Endodermal cell (in vitro differentiated cells): ENCODE measurements around the gene DNAH9. TPM values are rescaled to one million over a fixed set of nuclear protein-coding genes. Genes with fewer than 3 reads are reported as not detected.

Experiments used
- DNase-seq: peaks from one replicate; pipeline ENCODE4 v3.0.0-alpha.2; 2017
- H3K27ac ChIP-seq: 2 replicates; pipeline ENCODE4 v1.5.1; 2013; ENCODE audit warnings: mild to moderate bottlenecking, low read depth, low read length, moderate library complexity
- H3K27me3 ChIP-seq: 2 replicates; pipeline ENCODE4 v1.6.1; 2013; ENCODE audit warnings: mild to moderate bottlenecking, low read length, moderate library complexity; ENCODE audit not compliant: insufficient read depth, control insufficient read depth, poor library complexity, severe bottlenecking
- H3K36me3 ChIP-seq: 2 replicates; pipeline ENCODE4 v1.7.0; 2013; ENCODE audit warnings: mild to moderate bottlenecking, low read length, moderate library complexity; ENCODE audit not compliant: control insufficient read depth, insufficient read depth
- H3K4me1 ChIP-seq: one replicate; pipeline ENCODE4 v1.7.0; 2013; ENCODE audit warnings: low read length; ENCODE audit not compliant: control insufficient read depth, insufficient read depth
- H3K4me3 ChIP-seq: 2 replicates; pipeline ENCODE4 v1.5.1; 2013; ENCODE audit warnings: mild to moderate bottlenecking, low read length, moderate library complexity
- H3K9ac ChIP-seq: 2 replicates; pipeline ENCODE4 v1.6.1; 2013; ENCODE audit warnings: mild to moderate bottlenecking, low read length, moderate library complexity; ENCODE audit not compliant: poor library complexity, severe bottlenecking; ENCODE audit errors: extremely low read depth
- H3K9me3 ChIP-seq: 2 replicates; pipeline ENCODE4 v1.6.1; 2013; ENCODE audit warnings: mild to moderate bottlenecking, low read length, moderate library complexity; ENCODE audit not compliant: control insufficient read depth
- H3K27ac Mint-ChIP-seq: 2 replicates; pipeline ENCODE4 v1.8.0; 2020; ENCODE audit warnings: mixed read lengths
- H3K27me3 Mint-ChIP-seq: 2 replicates; pipeline ENCODE4 v1.8.0; 2021; ENCODE audit warnings: mild to moderate bottlenecking, mixed read lengths; ENCODE audit not compliant: insufficient read depth
- H3K36me3 Mint-ChIP-seq: 2 replicates; pipeline ENCODE4 v1.8.0; 2020; ENCODE audit warnings: low read depth, mixed read lengths
- H3K4me1 Mint-ChIP-seq: 2 replicates; pipeline ENCODE4 v1.8.0; 2020; ENCODE audit warnings: mixed read lengths
- H3K4me3 Mint-ChIP-seq: 2 replicates; pipeline ENCODE4 v1.8.0; 2020; ENCODE audit warnings: mild to moderate bottlenecking, moderate library complexity, mixed read lengths
- H3K9me3 Mint-ChIP-seq: 2 replicates; pipeline ENCODE4 v1.8.0; 2020; ENCODE audit warnings: mild to moderate bottlenecking, mixed read lengths
- CTCF ChIP-seq: fragments of 200-600 bp; sonication (generic); conservative IDR thresholded peaks from 2 replicates; pipeline ENCODE4 v1.5.0; 2021; ENCODE audit warnings: antibody characterized with exemption, mild to moderate bottlenecking
- WGBS, 2 experiments: methylation state at CpG; one replicate each; pipeline versions ENCODE4 v1.1.5 to v1.1.7; 2013; ENCODE audit warnings: missing lambda C conversion rate in 2 of 2, mixed read lengths in 1 of 2; ENCODE audit not compliant: insufficient coverage in 1 of 2, insufficient read length in 1 of 2; 5-methylcytosine and 5-hydroxymethylcytosine counted together
- total RNA-seq, 2 donors: library from RNA; stranded (reverse); fragmentation: NEBNext Ultra II Directional in 1 of 2; extraction: Animal tissue kit (Norgen Biotek cat#: 25700) in 1 of 2; gene quantifications; 2 replicates in 1 of 2; 3 replicates in 1 of 2; pipeline ENCODE4 v1.2.1, GENCODE V29; 2021

DNAH9 gene
- total RNA-seq, 2 donors from 2014 or later, result 0.64 to 1.2 TPM

DNA sequence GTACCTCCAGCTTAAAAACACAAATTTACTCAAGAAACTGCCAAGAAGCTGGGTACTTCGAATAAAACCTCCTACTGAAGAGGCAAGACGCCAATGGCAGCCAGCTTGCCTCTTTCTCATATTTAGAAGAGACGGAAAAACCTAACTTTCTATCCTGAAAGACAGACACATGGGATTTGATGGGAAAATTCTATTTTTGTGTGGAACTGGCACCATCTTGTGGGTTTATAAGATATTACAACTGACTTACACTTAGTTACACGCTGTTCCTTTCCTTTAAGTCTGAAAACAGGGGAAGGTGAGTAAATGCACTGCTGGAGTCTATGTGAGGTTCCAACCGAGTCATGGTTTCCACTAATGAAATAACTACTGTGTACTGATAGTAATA is 388.7 kb downstream of the DNAH9 start:
- peak; percentile 82 for TF ChIP-seq CTCF
- no peaks in the 10 kb centered on the region for H3K27me3 ChIP-seq
- Mint-ChIP-seq H3K36me3 (peaks cover 64% of the 10 kb centered on the region), H3K9me3 (peaks cover 41% of the 10 kb centered on the region), H3K4me1 (peaks cover 52% of the 10 kb centered on the region), H3K27ac (peak overlapping the region; percentile 78), H3K4me3 (no peak overlapping the region), H3K27me3 (no peaks in the 10 kb centered on the region)
- H3K4me1 ChIP-seq, result peaks cover 8% of the 10 kb centered on the region
- H3K27ac ChIP-seq, result no peak overlapping the region
- peak overlapping the region; percentile 44 for H3K9ac ChIP-seq
- WGBS, 2 experiments, result 27 to 54% methylated on average over 4 to 5 of the region's 5 CpGs
- H3K4me3 ChIP-seq, result peak overlapping the region; percentile 74
- no peak for DNase-seq
- H3K9me3 ChIP-seq, result peaks cover 45% of the 10 kb centered on the region
- peaks cover 60% of the 10 kb centered on the region for H3K36me3 ChIP-seq

DNA sequence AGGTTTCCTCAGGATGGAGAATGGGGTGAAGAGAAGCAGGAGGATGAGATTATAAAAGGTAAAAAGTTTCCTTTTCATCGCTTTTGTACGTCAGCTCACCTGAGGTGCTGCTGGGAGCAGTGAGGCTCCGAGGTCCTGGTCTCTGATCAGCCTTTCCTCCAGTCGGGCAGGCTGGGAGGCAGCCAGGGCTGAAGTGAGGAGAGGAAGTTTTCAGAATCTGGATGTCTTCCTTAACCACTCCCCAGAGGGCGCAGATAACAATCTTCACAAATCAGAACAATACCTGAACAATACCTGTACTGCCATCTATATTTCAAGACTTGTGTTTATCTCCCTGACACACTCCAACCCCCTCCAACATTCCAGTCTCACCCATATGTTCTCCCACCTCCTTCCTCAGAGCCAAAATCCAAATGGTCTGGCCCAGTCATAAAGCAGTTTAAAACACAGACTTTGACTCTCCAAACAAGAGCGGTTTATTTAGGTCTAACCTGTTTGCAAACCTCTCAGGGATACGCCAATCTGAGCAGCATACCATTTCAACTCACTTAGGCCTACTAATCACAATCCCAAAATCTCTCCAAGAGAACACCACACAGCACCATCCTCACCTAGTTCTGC is 392.2 kb downstream of the DNAH9 start:
- no peak overlapping the region for H3K9ac ChIP-seq
- Mint-ChIP-seq H3K27me3 (no peaks in the 10 kb centered on the region), H3K9me3 (peaks cover 10% of the 10 kb centered on the region), H3K4me3 (no peak overlapping the region), H3K27ac (peak overlapping the region; percentile 19), H3K4me1 (peaks cover 49% of the 10 kb centered on the region), H3K36me3 (peaks cover 51% of the 10 kb centered on the region)
- H3K9me3 ChIP-seq, result peaks cover 10% of the 10 kb centered on the region
- H3K4me1 ChIP-seq, result peaks cover 8% of the 10 kb centered on the region
- no peak for TF ChIP-seq CTCF
- WGBS, 2 experiments, result 90 to 92% methylated on average over 7 of the region's 7 CpGs
- H3K4me3 ChIP-seq, result no peak overlapping the region
- DNase-seq, result no peak
- no peaks in the 10 kb centered on the region for H3K27me3 ChIP-seq
- H3K27ac ChIP-seq, result no peak overlapping the region
- peaks cover 26% of the 10 kb centered on the region for H3K36me3 ChIP-seq

DNA sequence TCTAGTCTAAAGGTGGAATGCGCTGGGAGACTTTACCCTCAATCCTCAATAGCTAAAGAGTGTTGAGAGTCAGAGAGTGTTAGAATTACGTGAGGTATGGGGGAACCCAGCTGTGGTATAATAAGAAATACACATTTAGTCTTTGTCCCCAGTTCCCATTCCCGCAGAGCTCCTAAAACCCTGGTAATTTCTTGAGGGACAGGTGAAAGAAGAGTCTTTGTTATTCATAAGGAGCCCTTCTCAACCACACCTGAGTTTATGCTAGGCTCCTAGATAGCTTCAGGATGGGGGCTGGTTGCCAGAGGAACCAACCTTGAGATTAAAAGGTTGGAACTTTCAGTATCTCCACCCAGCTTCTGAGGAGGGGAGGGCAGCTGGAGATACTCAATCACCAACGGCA is 393.2 kb downstream of the DNAH9 start:
- H3K27me3 Mint-ChIP-seq, result no peaks in the 10 kb centered on the region

More for the DNA sequence above, 393.2 kb downstream of the DNAH9 start:
- H3K36me3 Mint-ChIP-seq, result peaks cover 43% of the 10 kb centered on the region
- peaks cover 8% of the 10 kb centered on the region for H3K4me1 ChIP-seq
- peaks cover 5% of the 10 kb centered on the region for H3K9me3 ChIP-seq
- H3K27ac Mint-ChIP-seq, result peak overlapping the region; percentile 19
- no peaks in the 10 kb centered on the region for H3K27me3 ChIP-seq
- peaks cover 3% of the 10 kb centered on the region for H3K9me3 Mint-ChIP-seq
- peaks cover 46% of the 10 kb centered on the region for H3K4me1 Mint-ChIP-seq
- WGBS, 2 experiments, result 50 to 54% methylated on average over 2 to 4 of the region's 4 CpGs
- H3K36me3 ChIP-seq, result peaks cover 22% of the 10 kb centered on the region
- peak; percentile 91 for DNase-seq
- H3K4me3 Mint-ChIP-seq, result no peak overlapping the region
- no peak overlapping the region for H3K4me3 ChIP-seq
- no peak overlapping the region for H3K9ac ChIP-seq
- no peak for TF ChIP-seq CTCF
- no peak overlapping the region for H3K27ac ChIP-seq
